H1 (cell line): Measurements from ENCODE around the gene MYH13. TPM values are rescaled to one million over a fixed set of nuclear protein-coding genes. Genes with fewer than 3 reads are reported as not detected.
A peak's percentile ranks its signal among the peaks of the same experiment; 100 is the strongest.

Experiments
- CHD7 ChIP-seq: fragments of 300-600 bp; sonication (generic); IDR thresholded peaks from 2 replicates; pipeline ENCODE4 v1.7.1; 2012; ENCODE audit warnings: low read length, moderate library complexity, mild to moderate bottlenecking, inconsistent platforms; ENCODE audit not compliant: insufficient replicate concordance
- CTCF ChIP-seq, 3 experiments: IDR thresholded peaks; 1 replicate in 2 of 3; 2 replicates in 1 of 3; pipeline versions ENCODE4 v1.5.1 to v1.6.1; 2011; ENCODE audit warnings: low read length in 3 of 3, mild to moderate bottlenecking in 3 of 3, inconsistent platforms in 2 of 3, low read depth in 1 of 3, moderate library complexity in 1 of 3; ENCODE audit not compliant: insufficient read depth in 1 of 3; ENCODE audit errors: control extremely low read depth in 1 of 3
- GABPA ChIP-seq: IDR thresholded peaks from 2 replicates; pipeline ENCODE4 v1.6.1; 2011; ENCODE audit warnings: mild to moderate bottlenecking, low read length, moderate library complexity, borderline replicate concordance; ENCODE audit not compliant: insufficient read depth
- HDAC2 ChIP-seq, 2 experiments: fragments of 300-600 bp in 1 of 2; sonication (generic) in 1 of 2; IDR thresholded peaks; 2 replicates each; pipeline ENCODE4 v1.6.1; 2011 to 2012; ENCODE audit warnings: low read depth in 2 of 2, low read length in 2 of 2, mild to moderate bottlenecking in 2 of 2, moderate library complexity in 2 of 2, borderline replicate concordance in 1 of 2, inconsistent platforms in 1 of 2
- KDM1A ChIP-seq: fragments of 200-600, 300-600 bp; sonication (generic); IDR thresholded peaks from 2 replicates; pipeline ENCODE4 v1.7.1; 2016; ENCODE audit warnings: mild to moderate bottlenecking, low read length, borderline replicate concordance
- RAD21 ChIP-seq, 2 experiments: IDR thresholded peaks in 1 of 2; conservative IDR thresholded peaks in 1 of 2; 2 replicates each; pipeline ENCODE4 v1.6.1; 2011; ENCODE audit warnings: low read depth in 2 of 2, low read length in 2 of 2, improper control_type of control experiment in 1 of 2, inconsistent platforms in 1 of 2, mild to moderate bottlenecking in 1 of 2, moderate library complexity in 1 of 2
- polyA plus RNA-seq, 7 experiments: library from polyadenylated mRNA; depleted of rRNA in 3 of 7; stranded (reverse) in 5 of 7; unstranded in 2 of 7; fragments of >200 nt in 5 of 7; fragments of 200-250 nt in 2 of 7; gene quantifications; 1 replicate in 5 of 7; 2 replicates in 1 of 7; 4 replicates in 1 of 7; pipeline versions ENCODE4 v1.2.1 to v1.2.3, GENCODE V29; 2011 to 2013; ENCODE audit warnings: missing spikeins in 2 of 7, mixed read lengths in 2 of 7
- total RNA-seq: library from RNA; stranded (reverse); fragmentation: NEBNext Ultra II Directional; extraction: Animal tissue kit (Norgen Biotek cat#: 25700); gene quantifications from 2 replicates; pipeline ENCODE4 v1.2.1, GENCODE V29; 2021

MYH13 gene
- total and polyA plus RNA-seq, 2 of the 8 experiments (the other 6 are each of a cell fraction or from before 2014, with no cell fraction given) = not detected

GRCh38 chr17:10380631-10381408 lies 8.0 kb upstream of the MYH13 start (continued):
- TF ChIP-seq CHD7 (no peak), GABPA (no peak), HDAC2 (IDR thresholded peaks at IDR 0.05; ENCODE audit: borderline replicate concordance in 1 of 2, low read depth in 2 of 2, low read length in 2 of 2) (peak in 1 of 2 experiments; percentile 45; a peak in 1 of 4 replicates), RAD21 (IDR thresholded peaks at IDR 0.05 in 1 of 2, conservative IDR thresholded peaks at IDR 0.05 in 1 of 2; ENCODE audit: low read depth in 2 of 2, low read length in 2 of 2) (no peak), KDM1A (peak; percentile 87), CTCF (IDR thresholded peaks at IDR 0.05; ENCODE audit: control extremely low read depth in 1 of 3, insufficient read depth in 1 of 3, low read depth in 1 of 3, low read length in 3 of 3) (no peak)
